NCI-H2171 (cell line): Measurements from ENCODE around the gene PMF1.
A peak's percentile ranks its signal among the peaks of the same experiment; 100 is the strongest.
"Not testable (repeated sequence)": the region's sequence is repeated elsewhere in the genome, so short reads cannot be mapped to it uniquely, and the experiment has no call there.

Experiments used
- DNase-seq: peaks from one replicate; lab custom pipeline; 2025; lab: John Stamatoyannopoulos, UW

PMF1 gene

GRCh38 chr1:156196445-156196844 is 16.4 kb upstream of the PMF1 start:
- no peak for DNase-seq

GRCh38 chr1:156198831-156199349 is 13.9 kb upstream of the PMF1 start:
- no peak for DNase-seq

GRCh38 chr1:156200044-156200443 is 12.8 kb upstream of the PMF1 start:
- DNase-seq, result no peak

- no peak for DNase-seq
Measured at GRCh38 chr1:156203331-156203730, 9.5 kb upstream of the PMF1 start.

GRCh38 chr1:156204686-156205085 is 8.1 kb upstream of the PMF1 start:
- no peak for DNase-seq

GRCh38 chr1:156211243-156211642 is 1.6 kb upstream of the PMF1 start:
- no peak for DNase-seq

GRCh38 chr1:156212130-156212529 is 677 bp upstream of the PMF1 start:
- DNase-seq, result no peak

- no peak for DNase-seq
Measured at GRCh38 chr1:156213644-156213966, 798 bp downstream of the PMF1 start.

GRCh38 chr1:156214024-156214748 is 1.4 kb downstream of the PMF1 start:
- no peak for DNase-seq

- DNase-seq, result not testable (repeated sequence)
Measured at GRCh38 chr1:156216361-156217086, 3.7 kb downstream of the PMF1 start.

- DNase-seq, result no peak
Measured at GRCh38 chr1:156217871-156218270, 5.1 kb downstream of the PMF1 start.

GRCh38 chr1:156220226-156220625 is 7.4 kb downstream of the PMF1 start:
- no peak for DNase-seq

GRCh38 chr1:156221986-156222692 is 9.3 kb downstream of the PMF1 start:
- DNase-seq, result no peak

GRCh38 chr1:156225677-156226014 is 12.8 kb downstream of the PMF1 start:
- DNase-seq, result no peak

- DNase-seq, result no peak
Measured at GRCh38 chr1:156226116-156226538, 13.3 kb downstream of the PMF1 start.

- DNase-seq, result no peak
Measured at GRCh38 chr1:156226782-156227181, 14.0 kb downstream of the PMF1 start.

- no peak for DNase-seq
Measured at GRCh38 chr1:156228501-156228900, 15.7 kb downstream of the PMF1 start.

- DNase-seq, result no peak
Measured at GRCh38 chr1:156229809-156230472, 17.1 kb downstream of the PMF1 start.

- no peak for DNase-seq
Measured at GRCh38 chr1:156230473-156230837, 17.6 kb downstream of the PMF1 start.

GRCh38 chr1:156232201-156232894 is 19.5 kb downstream of the PMF1 start:
- DNase-seq, result peak; percentile 75

GRCh38 chr1:156233426-156234127 is 20.8 kb downstream of the PMF1 start:
- no peak for DNase-seq
